Endodermal cell (in vitro differentiated cells): ENCODE results near the gene SLC48A1. TPM values are rescaled to one million over a fixed set of nuclear protein-coding genes. Genes with fewer than 3 reads are reported as not detected.
A peak's percentile ranks its signal among the peaks of the same experiment; 100 is the strongest.

Experiments
- DNase-seq: peaks from one replicate; pipeline ENCODE4 v3.0.0-alpha.2; 2017
- H3K27ac ChIP-seq: 2 replicates; pipeline ENCODE4 v1.5.1; 2013; ENCODE audit warnings: mild to moderate bottlenecking, low read depth, low read length, moderate library complexity
- H3K27me3 ChIP-seq: 2 replicates; pipeline ENCODE4 v1.6.1; 2013; ENCODE audit warnings: mild to moderate bottlenecking, low read length, moderate library complexity; ENCODE audit not compliant: insufficient read depth, control insufficient read depth, poor library complexity, severe bottlenecking
- H3K36me3 ChIP-seq: 2 replicates; pipeline ENCODE4 v1.7.0; 2013; ENCODE audit warnings: mild to moderate bottlenecking, low read length, moderate library complexity; ENCODE audit not compliant: control insufficient read depth, insufficient read depth
- H3K4me1 ChIP-seq: one replicate; pipeline ENCODE4 v1.7.0; 2013; ENCODE audit warnings: low read length; ENCODE audit not compliant: control insufficient read depth, insufficient read depth
- H3K4me3 ChIP-seq: 2 replicates; pipeline ENCODE4 v1.5.1; 2013; ENCODE audit warnings: mild to moderate bottlenecking, low read length, moderate library complexity
- H3K9ac ChIP-seq: 2 replicates; pipeline ENCODE4 v1.6.1; 2013; ENCODE audit warnings: mild to moderate bottlenecking, low read length, moderate library complexity; ENCODE audit not compliant: poor library complexity, severe bottlenecking; ENCODE audit errors: extremely low read depth
- H3K9me3 ChIP-seq: 2 replicates; pipeline ENCODE4 v1.6.1; 2013; ENCODE audit warnings: mild to moderate bottlenecking, low read length, moderate library complexity; ENCODE audit not compliant: control insufficient read depth
- H3K27ac Mint-ChIP-seq: 2 replicates; pipeline ENCODE4 v1.8.0; 2020; ENCODE audit warnings: mixed read lengths
- H3K27me3 Mint-ChIP-seq: 2 replicates; pipeline ENCODE4 v1.8.0; 2021; ENCODE audit warnings: mild to moderate bottlenecking, mixed read lengths; ENCODE audit not compliant: insufficient read depth
- H3K36me3 Mint-ChIP-seq: 2 replicates; pipeline ENCODE4 v1.8.0; 2020; ENCODE audit warnings: low read depth, mixed read lengths
- H3K4me1 Mint-ChIP-seq: 2 replicates; pipeline ENCODE4 v1.8.0; 2020; ENCODE audit warnings: mixed read lengths
- H3K4me3 Mint-ChIP-seq: 2 replicates; pipeline ENCODE4 v1.8.0; 2020; ENCODE audit warnings: mild to moderate bottlenecking, moderate library complexity, mixed read lengths
- H3K9me3 Mint-ChIP-seq: 2 replicates; pipeline ENCODE4 v1.8.0; 2020; ENCODE audit warnings: mild to moderate bottlenecking, mixed read lengths
- WGBS, 2 experiments: methylation state at CpG; one replicate each; pipeline versions ENCODE4 v1.1.5 to v1.1.7; 2013; ENCODE audit warnings: missing lambda C conversion rate in 2 of 2, mixed read lengths in 1 of 2; ENCODE audit not compliant: insufficient coverage in 1 of 2, insufficient read length in 1 of 2; 5-methylcytosine and 5-hydroxymethylcytosine counted together
- total RNA-seq, 2 donors: library from RNA; stranded (reverse); fragmentation: NEBNext Ultra II Directional in 1 of 2; extraction: Animal tissue kit (Norgen Biotek cat#: 25700) in 1 of 2; gene quantifications; 2 replicates in 1 of 2; 3 replicates in 1 of 2; pipeline ENCODE4 v1.2.1, GENCODE V29; 2021
- TF ChIP-seq, protein P1 (sequence below): fragments of 200-600 bp; sonication (generic); conservative IDR thresholded peaks from 2 replicates; pipeline ENCODE4 v1.5.0; 2021; ENCODE audit warnings: antibody characterized with exemption, mild to moderate bottlenecking

Gene SLC48A1
- total RNA-seq, 2 donors from 2014 or later: 21.3 to 30.4 TPM

DNA sequence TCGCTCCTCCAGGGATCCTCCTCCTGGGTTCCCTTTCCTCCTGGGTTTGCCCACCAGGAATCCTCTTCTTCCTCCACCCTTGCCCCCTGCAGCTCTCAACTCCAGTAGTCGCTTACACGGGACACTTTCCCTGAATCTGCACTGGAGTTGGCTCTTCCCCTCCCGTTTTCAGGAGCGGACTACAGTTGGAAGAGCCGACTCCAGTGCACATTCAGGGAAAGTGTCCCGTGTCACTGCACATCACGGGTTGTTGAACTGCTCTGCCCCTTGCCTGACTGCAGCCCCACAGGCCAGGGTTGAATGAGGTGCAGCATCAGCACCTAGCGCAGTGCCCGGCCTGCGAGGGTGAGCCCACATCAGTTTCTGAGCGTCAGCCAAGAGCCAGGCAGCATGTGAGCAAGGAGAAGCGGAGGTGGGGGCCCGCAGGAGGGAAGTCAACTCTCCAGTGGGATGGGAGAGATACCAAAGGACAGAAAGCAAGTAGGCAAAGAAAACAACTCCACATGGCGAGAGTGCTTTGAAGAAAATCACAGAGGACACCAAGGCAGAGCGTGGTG lies 27.5 kb upstream of the SLC48A1 start:
- WGBS, 2 experiments: 92 to 93% methylated on average over 15 to 16 of the region's 16 CpGs
- H3K4me1 ChIP-seq: no peaks in the 10 kb centered on the region

DNA sequence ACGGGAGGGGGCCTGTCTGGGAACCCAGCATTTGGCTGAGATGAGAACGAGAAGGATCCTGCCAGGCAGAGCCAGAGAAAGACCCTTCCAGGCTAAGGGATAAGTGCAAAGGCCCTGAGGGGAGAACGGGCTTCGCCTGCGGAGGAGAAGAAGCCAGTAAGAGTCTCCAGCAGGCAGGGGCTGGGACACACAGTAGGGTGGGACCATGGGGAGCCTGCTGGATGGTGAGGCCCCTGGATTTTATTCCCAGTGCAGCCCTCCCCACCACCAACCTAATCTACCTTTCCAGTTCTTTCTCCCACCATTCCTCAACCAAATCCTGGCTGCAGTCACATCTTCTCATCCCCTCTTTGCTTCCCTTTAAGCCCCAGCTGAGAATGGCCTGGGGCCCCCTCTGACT lies 27.0 kb upstream of the SLC48A1 start:
- WGBS, 2 experiments: 85 to 100% methylated on average over 1 to 5 of the region's 5 CpGs
- no peaks in the 10 kb centered on the region for H3K9me3 ChIP-seq
- no peaks in the 10 kb centered on the region for H3K36me3 ChIP-seq
- Mint-ChIP-seq H3K9me3 (no peaks in the 10 kb centered on the region), H3K4me3 (no peak overlapping the region), H3K36me3 (peaks cover 17% of the 10 kb centered on the region), H3K27ac (no peak overlapping the region), H3K4me1 (peaks cover 16% of the 10 kb centered on the region), H3K27me3 (peaks cover 2% of the 10 kb centered on the region)
- no peak overlapping the region for H3K9ac ChIP-seq
- TF ChIP-seq, protein P1, sequence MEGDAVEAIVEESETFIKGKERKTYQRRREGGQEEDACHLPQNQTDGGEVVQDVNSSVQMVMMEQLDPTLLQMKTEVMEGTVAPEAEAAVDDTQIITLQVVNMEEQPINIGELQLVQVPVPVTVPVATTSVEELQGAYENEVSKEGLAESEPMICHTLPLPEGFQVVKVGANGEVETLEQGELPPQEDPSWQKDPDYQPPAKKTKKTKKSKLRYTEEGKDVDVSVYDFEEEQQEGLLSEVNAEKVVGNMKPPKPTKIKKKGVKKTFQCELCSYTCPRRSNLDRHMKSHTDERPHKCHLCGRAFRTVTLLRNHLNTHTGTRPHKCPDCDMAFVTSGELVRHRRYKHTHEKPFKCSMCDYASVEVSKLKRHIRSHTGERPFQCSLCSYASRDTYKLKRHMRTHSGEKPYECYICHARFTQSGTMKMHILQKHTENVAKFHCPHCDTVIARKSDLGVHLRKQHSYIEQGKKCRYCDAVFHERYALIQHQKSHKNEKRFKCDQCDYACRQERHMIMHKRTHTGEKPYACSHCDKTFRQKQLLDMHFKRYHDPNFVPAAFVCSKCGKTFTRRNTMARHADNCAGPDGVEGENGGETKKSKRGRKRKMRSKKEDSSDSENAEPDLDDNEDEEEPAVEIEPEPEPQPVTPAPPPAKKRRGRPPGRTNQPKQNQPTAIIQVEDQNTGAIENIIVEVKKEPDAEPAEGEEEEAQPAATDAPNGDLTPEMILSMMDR: no peak
- no peaks in the 10 kb centered on the region for H3K27me3 ChIP-seq
- no peaks in the 10 kb centered on the region for H3K4me1 ChIP-seq
- H3K4me3 ChIP-seq: no peak overlapping the region
- no peak overlapping the region for H3K27ac ChIP-seq
- no peak for DNase-seq

More for the DNA sequence above, 27.5 kb upstream of the SLC48A1 start:
- no peaks in the 10 kb centered on the region for H3K36me3 ChIP-seq
- H3K4me1 Mint-ChIP-seq: peaks cover 16% of the 10 kb centered on the region
- no peak for DNase-seq
- no peaks in the 10 kb centered on the region for H3K9me3 ChIP-seq
- no peaks in the 10 kb centered on the region for H3K27me3 ChIP-seq
- H3K9me3 Mint-ChIP-seq: no peaks in the 10 kb centered on the region
- no peak overlapping the region for H3K4me3 Mint-ChIP-seq
- no peak overlapping the region for H3K4me3 ChIP-seq
- H3K27me3 Mint-ChIP-seq: peaks cover 2% of the 10 kb centered on the region
- TF ChIP-seq, protein P1: no peak
- peak overlapping the region; percentile 2 for H3K27ac Mint-ChIP-seq
- H3K9ac ChIP-seq: no peak overlapping the region
- no peak overlapping the region for H3K27ac ChIP-seq
- peaks cover 17% of the 10 kb centered on the region for H3K36me3 Mint-ChIP-seq

DNA sequence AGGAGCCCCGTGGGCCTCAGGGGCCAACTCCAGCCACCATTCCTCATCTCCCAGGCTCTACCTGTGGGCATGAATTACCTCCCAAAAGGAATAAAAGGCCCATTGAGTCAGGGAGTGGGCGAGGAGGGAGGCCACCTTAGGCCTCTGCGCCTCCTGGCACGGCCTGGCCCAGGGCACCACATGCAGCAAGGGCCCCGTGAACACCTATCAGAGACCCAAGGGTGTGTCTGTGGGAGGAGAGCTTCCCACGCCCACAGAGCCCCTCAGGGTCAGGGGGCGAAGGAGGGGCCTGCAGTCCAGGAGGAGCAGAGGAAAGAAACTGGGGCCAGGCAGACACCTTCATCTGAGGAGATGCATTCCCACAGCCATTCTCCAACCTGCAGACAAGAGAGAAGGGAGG lies 26.5 kb upstream of the SLC48A1 start:
- Histone ChIP-seq H3K27me3 (no peaks in the 10 kb centered on the region), H3K9ac (no peak overlapping the region), H3K9me3 (no peaks in the 10 kb centered on the region), H3K4me3 (no peak overlapping the region), H3K27ac (no peak overlapping the region), H3K4me1 (no peaks in the 10 kb centered on the region), H3K36me3 (no peaks in the 10 kb centered on the region)
- peaks cover 2% of the 10 kb centered on the region for H3K27me3 Mint-ChIP-seq
- H3K9me3 Mint-ChIP-seq: no peaks in the 10 kb centered on the region
- DNase-seq: no peak
- TF ChIP-seq, protein P1: no peak
- peaks cover 17% of the 10 kb centered on the region for H3K36me3 Mint-ChIP-seq
- no peak overlapping the region for H3K27ac Mint-ChIP-seq
- no peak overlapping the region for H3K4me3 Mint-ChIP-seq
- peaks cover 16% of the 10 kb centered on the region for H3K4me1 Mint-ChIP-seq
- 90 to 93% methylated on average over 4 to 7 of the region's 7 CpGs for WGBS, 2 experiments
